CD4-positive, alpha-beta memory T cell (primary cell): ENCODE measurements around the gene NEIL3. TPM values are rescaled to one million over a fixed set of nuclear protein-coding genes. Genes with fewer than 3 reads are reported as not detected.

Experiments used
- CTCF ChIA-PET: fragments of 350-600 bp; sonication (Branson Sonifier 250); formaldehyde crosslinking; loops from one replicate; lab custom pipeline; 2021; ENCODE audit warnings: inconsistent platforms; ENCODE audit not compliant: partially characterized antibody; lab: Charles Lee
- POLR2A ChIA-PET: fragments of 350-600 bp; sonication (Branson Sonifier 250); formaldehyde crosslinking; loops from one replicate; lab custom pipeline; 2021; ENCODE audit not compliant: partially characterized antibody; lab: Charles Lee
- DNase-seq, 5 donors: peaks; one replicate each; pipeline versions ENCODE4 v3.0.0 to v3.0.0-alpha.2; 2020 to 2022; ENCODE audit warnings: mixed read lengths in 1 of 5
- H3K27ac ChIP-seq: one replicate; pipeline ENCODE4 v1.7.0; 2013; ENCODE audit warnings: low read depth, low read length
- H3K27me3 ChIP-seq: 2 replicates; pipeline ENCODE4 v1.7.0; 2013; ENCODE audit warnings: mild to moderate bottlenecking, low read length, moderate library complexity; ENCODE audit not compliant: insufficient read depth
- H3K36me3 ChIP-seq: 2 replicates; pipeline ENCODE4 v1.7.0; 2013; ENCODE audit warnings: mild to moderate bottlenecking, low read length, moderate library complexity; ENCODE audit not compliant: insufficient read depth
- H3K4me1 ChIP-seq: 2 replicates; pipeline ENCODE4 v1.7.0; 2013; ENCODE audit warnings: mild to moderate bottlenecking, low read length, moderate library complexity; ENCODE audit not compliant: insufficient read depth
- H3K4me3 ChIP-seq, 2 donors: one replicate each; pipeline ENCODE4 v1.7.0; 2013; ENCODE audit warnings: low read length in 2 of 2, mild to moderate bottlenecking in 1 of 2
- H3K9me3 ChIP-seq, 2 donors: one replicate each; pipeline ENCODE4 v1.7.0; 2013; ENCODE audit warnings: low read length in 2 of 2, control low read depth in 1 of 2; ENCODE audit not compliant: control insufficient read depth in 1 of 2
- H3K27ac Mint-ChIP-seq, 7 donors: one replicate each; pipeline ENCODE4 v1.8.0; 2020 to 2021; ENCODE audit warnings: mixed read lengths in 7 of 7, mild to moderate bottlenecking in 6 of 7, inconsistent platforms in 3 of 7, moderate library complexity in 3 of 7
- H3K27me3 Mint-ChIP-seq, 2 donors: one replicate each; pipeline ENCODE4 v1.8.0; 2020 to 2021; ENCODE audit warnings: mixed read lengths in 2 of 2
- H3K36me3 Mint-ChIP-seq, 2 donors: one replicate each; pipeline ENCODE4 v1.8.0; 2020 to 2021; ENCODE audit warnings: mixed read lengths in 2 of 2, inconsistent platforms in 1 of 2, mild to moderate bottlenecking in 1 of 2
- H3K4me1 Mint-ChIP-seq, 4 donors: one replicate each; pipeline ENCODE4 v1.8.0; 2020 to 2021; ENCODE audit warnings: mixed read lengths in 4 of 4, mild to moderate bottlenecking in 1 of 4
- H3K4me3 Mint-ChIP-seq, 8 donors: one replicate each; pipeline ENCODE4 v1.8.0; 2020 to 2021; ENCODE audit warnings: mixed read lengths in 8 of 8, mild to moderate bottlenecking in 7 of 8, moderate library complexity in 6 of 8, inconsistent platforms in 3 of 8
- H3K9me3 Mint-ChIP-seq, 8 donors: one replicate each; pipeline ENCODE4 v1.8.0; 2020 to 2021; ENCODE audit warnings: mixed read lengths in 8 of 8, mild to moderate bottlenecking in 5 of 8, inconsistent platforms in 3 of 8, moderate library complexity in 1 of 8
- intact Hi-C: fragments of 100-400 bp; cut with micrococcal nuclease; formaldehyde crosslinking; loops from one replicate; pipeline ENCODE4 v1.15.1; 2023
- polyA plus RNA-seq, 2 donors: library from polyadenylated mRNA; unstranded; fragments of 300-500 nt; fragmentation: Illumina TruSeq; gene quantifications; one replicate each; pipeline ENCODE4 v1.2.3, GENCODE V29; 2021
- total RNA-seq, 2 experiments: library from RNA; stranded (reverse); gene quantifications; one replicate each; pipeline ENCODE4 v1.2.3, GENCODE V29; 2021

NEIL3 gene
- total and polyA plus RNA-seq, 4 experiments from 2014 or later = 0.10 to 0.17 (median 0.15) TPM; not detected in 1

DNA sequence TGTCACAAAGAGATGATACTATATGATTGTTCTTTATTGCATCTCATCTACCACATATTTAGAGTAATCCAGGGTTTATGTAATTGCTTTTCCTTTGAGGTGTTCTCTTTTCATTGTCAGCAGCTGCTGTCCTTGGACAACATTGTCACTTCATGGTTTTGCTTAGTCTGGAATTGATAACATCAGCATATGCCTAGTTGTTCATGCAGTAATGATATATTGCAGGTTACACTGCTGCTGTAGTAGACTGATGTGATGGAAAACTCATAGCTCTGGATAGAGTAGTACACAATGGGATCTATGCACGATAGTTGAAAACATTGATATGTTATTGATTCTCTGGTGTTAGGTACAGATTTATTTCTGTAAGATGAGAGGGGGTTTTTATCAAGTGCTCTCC lies 13.7 kb downstream of the NEIL3 start:
- no peaks in the 10 kb centered on the region for H3K27me3 Mint-ChIP-seq
- H3K4me1 Mint-ChIP-seq = peaks cover 39 to 68% (median 55%) of the 10 kb centered on the region in 4 donors
- no peaks in the 10 kb centered on the region for H3K9me3 Mint-ChIP-seq
- ChIA-PET CTCF (no interaction called here), POLR2A (interaction anchor here (5.1 kb wide), 1 partner anchor 14 kb away, joined by 41 read pairs; the partner anchor contains the start of gene NEIL3)
- Histone ChIP-seq H3K27ac (no peak overlapping the region), H3K36me3 (no peaks in the 10 kb centered on the region), H3K27me3 (no peaks in the 10 kb centered on the region), H3K9me3 (no peaks in the 10 kb centered on the region), H3K4me3 (peak overlapping the region in 1 of 2 donors; percentile 15), H3K4me1 (peaks cover 50% of the 10 kb centered on the region)
- H3K4me3 Mint-ChIP-seq = peak overlapping the region in 4 of 8 donors; percentile 2 to 21 (median 6)
- H3K27ac Mint-ChIP-seq = peak overlapping the region in 2 of 7 donors; percentile 13 to 39
- no peak for DNase-seq
- intact Hi-C loops = loop anchor here (5.0 kb wide), 1 partner anchor 1001 kb away; no protein-coding TSS in a partner anchor
- H3K36me3 Mint-ChIP-seq = no peaks in the 10 kb centered on the region

GRCh38 chr4:177332119-177332518 lies 22.4 kb downstream of the NEIL3 start:
- Mint-ChIP-seq H3K9me3 (peaks cover 0 to 22% (median 12%) of the 10 kb centered on the region in 8 donors), H3K27ac (peak overlapping the region in 1 of 7 donors; percentile 68), H3K27me3 (no peaks in the 10 kb centered on the region), H3K4me3 (no peak overlapping the region), H3K36me3 (peaks cover 3 to 8% of the 10 kb centered on the region in 2 donors), H3K4me1 (peaks cover 19 to 38% (median 23%) of the 10 kb centered on the region in 4 donors)
- H3K4me3 ChIP-seq = no peak overlapping the region
- CTCF ChIA-PET = interaction anchor here (1.8 to 2.9 kb wide), 3 partner anchors 8 to 82 kb away, joined by 4 to 14 read pairs (median 5); no protein-coding TSS in a partner anchor
- no peak for DNase-seq
- POLR2A ChIA-PET = interaction anchor here (1.4 kb wide), 1 partner anchor 12 kb away, joined by 5 read pairs; no protein-coding TSS in a partner anchor
- no peaks in the 10 kb centered on the region for H3K27me3 ChIP-seq
- intact Hi-C loops = no loop called here
- H3K9me3 ChIP-seq = no peaks in the 10 kb centered on the region
- H3K36me3 ChIP-seq = no peaks in the 10 kb centered on the region
- peaks cover 27% of the 10 kb centered on the region for H3K4me1 ChIP-seq
- H3K27ac ChIP-seq = no peak overlapping the region

DNA sequence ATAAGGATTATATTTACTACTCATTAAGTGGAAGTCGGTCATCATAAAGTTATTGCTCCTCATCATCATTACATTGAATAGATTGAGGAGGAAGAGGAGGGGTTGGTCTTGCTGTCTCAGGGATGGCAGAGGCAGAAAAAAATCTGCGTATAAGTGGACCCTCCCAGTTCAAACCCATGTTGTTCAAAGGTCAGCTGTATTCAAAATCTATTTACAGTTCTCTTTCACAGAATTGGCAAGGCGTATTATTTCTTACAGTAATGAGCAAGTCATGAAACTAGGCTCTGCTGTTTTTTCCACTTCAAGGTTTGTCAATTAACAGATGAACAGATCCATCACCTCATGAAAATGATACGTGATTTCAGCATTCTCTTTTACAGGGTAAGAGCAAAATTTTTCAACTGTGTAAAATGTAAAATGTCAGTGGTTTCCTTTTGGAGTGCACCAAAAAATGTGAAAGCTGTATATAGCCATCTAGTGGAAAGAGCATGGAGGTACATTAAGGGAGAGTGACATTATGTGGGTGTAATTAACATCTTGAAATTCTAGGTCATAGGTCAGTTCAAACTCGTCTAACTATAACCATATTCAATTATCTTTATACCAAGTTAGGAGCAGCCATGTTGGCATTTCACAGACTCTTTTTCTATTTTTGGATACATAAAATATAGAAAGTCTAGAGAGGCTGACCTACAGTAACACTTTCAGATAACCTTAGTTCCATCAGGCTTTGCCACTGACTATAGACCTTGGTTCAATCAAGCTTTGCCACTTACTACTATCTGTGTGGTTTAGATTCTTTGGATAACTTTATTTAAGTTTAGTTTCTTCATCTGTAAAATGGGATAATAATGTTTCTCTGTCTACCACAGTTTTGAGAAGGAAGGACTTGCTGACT lies 30.1 kb downstream of the NEIL3 start:
- Histone ChIP-seq H3K36me3 (no peaks in the 10 kb centered on the region), H3K4me3 (no peak overlapping the region), H3K9me3 (no peaks in the 10 kb centered on the region), H3K27me3 (no peaks in the 10 kb centered on the region), H3K4me1 (peaks cover 9% of the 10 kb centered on the region), H3K27ac (no peak overlapping the region)
- H3K9me3 Mint-ChIP-seq = peaks cover 0 to 2% (median 0%) of the 10 kb centered on the region in 8 donors
- no peaks in the 10 kb centered on the region for H3K36me3 Mint-ChIP-seq
- DNase-seq = peak in 4 of 5 donors; percentile 38 to 57 (median 50)
- CTCF ChIA-PET = interaction anchor here (0.9 to 6.9 kb wide), 10 partner anchors 9 to 288 kb away, joined by 3 to 108 read pairs (median 4); partner anchors contain the start of gene NEIL3
- peak overlapping the region in 3 of 7 donors; percentile 3 to 67 (median 48) for H3K27ac Mint-ChIP-seq
- no peaks in the 10 kb centered on the region for H3K27me3 Mint-ChIP-seq
- intact Hi-C loops = loop anchor here (1.0 kb wide), 1 partner anchor 89 kb away; no protein-coding TSS in a partner anchor
- POLR2A ChIA-PET = interaction anchor here (0.7 to 2.3 kb wide), 5 partner anchors 30 to 102 kb away, joined by 3 to 9 read pairs (median 3); partner anchors contain the start of genes AGA and NEIL3
- H3K4me1 Mint-ChIP-seq = peaks cover 7 to 15% (median 10%) of the 10 kb centered on the region in 4 donors
- peak overlapping the region in 3 of 8 donors; percentile 53 to 66 (median 53) for H3K4me3 Mint-ChIP-seq

DNA sequence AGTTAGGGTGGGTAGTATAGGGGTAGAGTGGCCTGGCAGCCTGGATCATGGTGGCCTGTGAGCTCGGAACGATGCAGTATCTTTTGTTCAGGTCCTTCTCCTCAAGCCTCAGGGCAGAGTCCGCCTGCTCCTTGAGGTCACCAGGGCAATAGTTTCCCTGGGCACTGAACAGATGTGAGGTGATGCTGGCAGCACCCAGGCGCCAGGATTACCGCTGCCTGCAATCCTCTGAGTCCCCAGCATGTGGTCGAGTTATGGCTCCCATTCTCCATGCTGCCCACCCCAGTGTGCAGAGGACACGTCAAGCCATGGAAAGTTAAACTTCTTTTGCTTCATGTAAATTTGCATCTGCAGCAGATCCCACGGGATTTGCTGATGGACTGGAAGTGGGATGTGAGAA lies 38.7 kb downstream of the NEIL3 start:
- DNase-seq = no peak
- Histone ChIP-seq H3K27ac (no peak overlapping the region), H3K9me3 (no peaks in the 10 kb centered on the region), H3K4me3 (no peak overlapping the region), H3K4me1 (no peaks in the 10 kb centered on the region), H3K36me3 (no peaks in the 10 kb centered on the region), H3K27me3 (no peaks in the 10 kb centered on the region)
- ChIA-PET CTCF (no interaction called here), POLR2A (no interaction called here)
- peaks cover 0 to 1% (median 0%) of the 10 kb centered on the region in 4 donors for H3K4me1 Mint-ChIP-seq
- H3K4me3 Mint-ChIP-seq = no peak overlapping the region
- H3K27me3 Mint-ChIP-seq = no peaks in the 10 kb centered on the region
- intact Hi-C loops = no loop called here
- H3K9me3 Mint-ChIP-seq = no peaks in the 10 kb centered on the region
- no peak overlapping the region for H3K27ac Mint-ChIP-seq
- H3K36me3 Mint-ChIP-seq = no peaks in the 10 kb centered on the region

DNA sequence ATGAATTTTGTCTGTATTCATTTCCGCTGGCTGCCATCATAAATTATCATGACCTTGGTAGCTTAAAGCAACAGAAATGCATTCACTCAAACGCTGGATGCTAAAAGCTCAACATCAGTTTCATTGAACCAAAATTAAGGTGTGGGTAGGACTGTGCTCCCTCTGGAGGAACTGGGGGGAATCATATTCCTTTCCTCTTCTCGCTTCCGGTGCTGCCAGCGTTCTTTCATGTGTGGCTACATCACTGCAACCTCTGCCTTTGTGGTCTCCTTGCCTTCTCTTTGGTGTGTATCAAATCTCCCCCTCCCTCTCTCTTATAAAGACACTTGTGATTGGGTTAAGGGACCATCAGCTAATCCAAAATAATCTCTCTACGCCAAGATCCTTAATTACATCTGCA lies 39.5 kb downstream of the NEIL3 start:
- H3K36me3 Mint-ChIP-seq = no peaks in the 10 kb centered on the region

GRCh38 chr4:177351622-177352244 lies 42.1 kb downstream of the NEIL3 start:
- peaks cover 0 to 1% (median 0%) of the 10 kb centered on the region in 4 donors for H3K4me1 Mint-ChIP-seq
- H3K27ac ChIP-seq = no peak overlapping the region
- no peak for DNase-seq
- intact Hi-C loops = no loop called here
- no peaks in the 10 kb centered on the region for H3K27me3 ChIP-seq
- H3K4me3 Mint-ChIP-seq = no peak overlapping the region
- H3K4me1 ChIP-seq = no peaks in the 10 kb centered on the region
- no peaks in the 10 kb centered on the region for H3K9me3 ChIP-seq
- no peak overlapping the region for H3K4me3 ChIP-seq
- H3K9me3 Mint-ChIP-seq = no peaks in the 10 kb centered on the region
- no peak overlapping the region for H3K27ac Mint-ChIP-seq
- no peaks in the 10 kb centered on the region for H3K36me3 ChIP-seq
- CTCF ChIA-PET = no interaction called here
- no peaks in the 10 kb centered on the region for H3K27me3 Mint-ChIP-seq
- POLR2A ChIA-PET = interaction anchor here (0.7 kb wide), 1 partner anchor 892 kb away, joined by 3 read pairs; no protein-coding TSS in a partner anchor
- H3K36me3 Mint-ChIP-seq = no peaks in the 10 kb centered on the region

More for the DNA sequence above, 39.5 kb downstream of the NEIL3 start:
- H3K9me3 ChIP-seq = no peaks in the 10 kb centered on the region
- Mint-ChIP-seq H3K27me3 (no peaks in the 10 kb centered on the region), H3K27ac (no peak overlapping the region), H3K9me3 (no peaks in the 10 kb centered on the region), H3K4me1 (peaks cover 0 to 1% (median 0%) of the 10 kb centered on the region in 4 donors), H3K4me3 (no peak overlapping the region)
- CTCF ChIA-PET = interaction anchor here (0.9 to 1.2 kb wide), 2 partner anchors 9 to 99 kb away, joined by 3 read pairs; no protein-coding TSS in a partner anchor
- H3K36me3 ChIP-seq = no peaks in the 10 kb centered on the region
- no peaks in the 10 kb centered on the region for H3K4me1 ChIP-seq
- H3K27ac ChIP-seq = no peak overlapping the region
- H3K27me3 ChIP-seq = no peaks in the 10 kb centered on the region
- H3K4me3 ChIP-seq = no peak overlapping the region
- no peak for DNase-seq
- intact Hi-C loops = no loop called here
- POLR2A ChIA-PET = no interaction called here
